Measurements from ENCODE around the gene ABLIM2. TPM values are rescaled to one million over a fixed set of nuclear protein-coding genes. Genes with fewer than 3 reads are reported as not detected.

ABLIM2 gene
- total and polyA plus RNA-seq, 10 of the 15 experiments (the other 5 are each of a cell fraction or from before 2014, with no cell fraction given) = 0.03 to 0.15 (median 0.05) TPM; not detected in 7

DNA sequence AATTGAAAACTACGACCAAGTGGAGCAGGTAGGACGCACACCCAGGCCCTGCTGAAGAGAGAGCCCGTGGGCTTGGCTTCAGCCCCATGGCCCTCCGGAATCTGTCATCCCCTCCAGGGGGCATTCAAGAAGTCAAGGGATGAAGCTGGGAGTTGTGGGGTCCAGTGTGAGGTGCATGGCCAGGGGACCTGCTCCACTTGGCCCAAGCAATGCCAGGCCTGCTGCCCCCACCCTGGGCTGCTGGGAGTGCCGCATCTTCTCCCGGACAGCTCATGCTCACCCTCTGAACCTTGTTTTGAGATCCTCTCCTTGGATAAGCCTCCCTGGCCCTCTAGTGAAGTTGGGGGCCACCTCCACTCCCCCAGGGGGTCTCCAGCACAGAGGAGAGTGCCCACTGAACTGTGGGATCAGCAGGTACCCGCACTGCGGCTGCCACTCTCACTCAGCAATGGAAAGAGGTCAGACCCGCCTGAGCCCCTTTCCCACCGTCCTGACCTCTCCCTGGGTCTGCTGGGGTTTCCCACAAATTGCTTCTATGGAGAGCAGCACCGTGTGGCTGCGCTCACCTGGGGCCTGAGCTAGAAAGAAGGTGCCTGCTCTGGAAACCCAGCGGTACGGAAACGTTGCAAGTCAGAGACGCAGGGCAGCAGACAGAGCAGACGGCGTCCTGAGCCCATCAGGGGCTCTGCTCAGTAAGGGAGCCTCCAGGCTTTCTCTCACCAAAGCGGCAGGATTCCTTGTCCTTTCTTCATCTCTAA lies 5.0 kb upstream of the ABLIM2 start:
- Histone ChIP-seq H3K79me2 (ENCODE audit: control insufficient read depth, insufficient read depth, low read length) (no peaks in the 10 kb centered on the region; the same call in 1 of the 2 replicates), H3K4me2 (ENCODE audit: control insufficient read depth, insufficient read depth) (no peak overlapping the region), H3K27me3 (replicated peaks in 1 of 2; ENCODE audit: control insufficient read depth in 2 of 2, insufficient read depth in 2 of 2, low read length in 1 of 2) (no peaks in the 10 kb centered on the region), H3K9me3 (replicated peaks; ENCODE audit: control insufficient read depth, insufficient read depth, low read length) (peaks cover 5% of the 10 kb centered on the region; the same call in 2 of the 3 replicates), H3K9ac (ENCODE audit: control insufficient read depth, insufficient read depth, low read length) (no peak overlapping the region), H3K27ac (ENCODE audit: control insufficient read depth, insufficient read depth) (no peak overlapping the region), H3K4me3 (no peak overlapping the region), H3K36me3 (ENCODE audit: control insufficient read depth in 2 of 2, insufficient read depth in 2 of 2, low read length in 1 of 2) (no peaks in the 10 kb centered on the region), H4K20me1 (ENCODE audit: control insufficient read depth, insufficient read depth) (no peaks in the 10 kb centered on the region), H3K4me1 (ENCODE audit: control insufficient read depth, insufficient read depth, low read length) (peaks cover 5% of the 10 kb centered on the region), H2AFZ (ENCODE audit: control insufficient read depth, low read depth, low read length) (no peak overlapping the region)
- intact Hi-C loops (cut with micrococcal nuclease; ENCODE audit: unreplicated experiment) = no loop called here
- SMC1A ChIA-PET (ENCODE audit: uncharacterized antibody, unreplicated experiment) = interaction anchor here (1.1 to 1.5 kb wide), 2 partner anchors 13 to 38 kb away, joined by 3 to 4 read pairs; no protein-coding TSS in a partner anchor
- POLR2A ChIA-PET = no interaction called here
- CTCF ChIA-PET = no interaction called here
- in situ Hi-C loops (cut with MboI) = no loop called here
- no TSS peak for BruUV-seq (replicated peaks)
- RAD21 ChIA-PET (ENCODE audit: unreplicated experiment) = no interaction called here
- TF ChIP-seq, protein P1, sequence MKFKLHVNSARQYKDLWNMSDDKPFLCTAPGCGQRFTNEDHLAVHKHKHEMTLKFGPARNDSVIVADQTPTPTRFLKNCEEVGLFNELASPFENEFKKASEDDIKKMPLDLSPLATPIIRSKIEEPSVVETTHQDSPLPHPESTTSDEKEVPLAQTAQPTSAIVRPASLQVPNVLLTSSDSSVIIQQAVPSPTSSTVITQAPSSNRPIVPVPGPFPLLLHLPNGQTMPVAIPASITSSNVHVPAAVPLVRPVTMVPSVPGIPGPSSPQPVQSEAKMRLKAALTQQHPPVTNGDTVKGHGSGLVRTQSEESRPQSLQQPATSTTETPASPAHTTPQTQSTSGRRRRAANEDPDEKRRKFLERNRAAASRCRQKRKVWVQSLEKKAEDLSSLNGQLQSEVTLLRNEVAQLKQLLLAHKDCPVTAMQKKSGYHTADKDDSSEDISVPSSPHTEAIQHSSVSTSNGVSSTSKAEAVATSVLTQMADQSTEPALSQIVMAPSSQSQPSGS (IDR thresholded peaks at IDR 0.05; ENCODE audit: low read length) = no peak
- TF ChIP-seq RELA (IDR thresholded peaks at IDR 0.05; ENCODE audit: borderline replicate concordance, partially characterized antibody) (no peak), BRCA1 (IDR thresholded peaks at IDR 0.05; ENCODE audit: low read depth, low read length) (no peak)
- TF ChIP-seq, protein P2, sequence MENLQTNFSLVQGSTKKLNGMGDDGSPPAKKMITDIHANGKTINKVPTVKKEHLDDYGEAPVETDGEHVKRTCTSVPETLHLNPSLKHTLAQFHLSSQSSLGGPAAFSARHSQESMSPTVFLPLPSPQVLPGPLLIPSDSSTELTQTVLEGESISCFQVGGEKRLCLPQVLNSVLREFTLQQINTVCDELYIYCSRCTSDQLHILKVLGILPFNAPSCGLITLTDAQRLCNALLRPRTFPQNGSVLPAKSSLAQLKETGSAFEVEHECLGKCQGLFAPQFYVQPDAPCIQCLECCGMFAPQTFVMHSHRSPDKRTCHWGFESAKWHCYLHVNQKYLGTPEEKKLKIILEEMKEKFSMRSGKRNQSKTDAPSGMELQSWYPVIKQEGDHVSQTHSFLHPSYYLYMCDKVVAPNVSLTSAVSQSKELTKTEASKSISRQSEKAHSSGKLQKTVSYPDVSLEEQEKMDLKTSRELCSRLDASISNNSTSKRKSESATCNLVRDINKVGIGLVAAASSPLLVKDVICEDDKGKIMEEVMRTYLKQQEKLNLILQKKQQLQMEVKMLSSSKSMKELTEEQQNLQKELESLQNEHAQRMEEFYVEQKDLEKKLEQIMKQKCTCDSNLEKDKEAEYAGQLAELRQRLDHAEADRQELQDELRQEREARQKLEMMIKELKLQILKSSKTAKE (IDR thresholded peaks at IDR 0.05; ENCODE audit: low read depth, poor library complexity, severe bottlenecking) = no peak
- TF ChIP-seq, protein P3, sequence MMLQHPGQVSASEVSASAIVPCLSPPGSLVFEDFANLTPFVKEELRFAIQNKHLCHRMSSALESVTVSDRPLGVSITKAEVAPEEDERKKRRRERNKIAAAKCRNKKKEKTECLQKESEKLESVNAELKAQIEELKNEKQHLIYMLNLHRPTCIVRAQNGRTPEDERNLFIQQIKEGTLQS (IDR thresholded peaks at IDR 0.05; ENCODE audit: borderline replicate concordance, extremely low read depth, low read depth, low read length) = no peak
- FAIRE-seq (no peak), DNase-seq (ENCODE audit: low read depth, low spot score) (no peak), ATAC-seq (no peak)
- 70% methylated on average over 19 of the region's 19 CpGs for WGBS (ENCODE audit: insufficient coverage, insufficient replicate concordance, low lambda C conversion rate, missing lambda C conversion rate)
